ENCODE data around the gene CLPX.
"Not testable (repeated sequence)": the region's sequence is repeated elsewhere in the genome, so short reads cannot be mapped to it uniquely, and the experiment has no call there.

Gene CLPX

DNA sequence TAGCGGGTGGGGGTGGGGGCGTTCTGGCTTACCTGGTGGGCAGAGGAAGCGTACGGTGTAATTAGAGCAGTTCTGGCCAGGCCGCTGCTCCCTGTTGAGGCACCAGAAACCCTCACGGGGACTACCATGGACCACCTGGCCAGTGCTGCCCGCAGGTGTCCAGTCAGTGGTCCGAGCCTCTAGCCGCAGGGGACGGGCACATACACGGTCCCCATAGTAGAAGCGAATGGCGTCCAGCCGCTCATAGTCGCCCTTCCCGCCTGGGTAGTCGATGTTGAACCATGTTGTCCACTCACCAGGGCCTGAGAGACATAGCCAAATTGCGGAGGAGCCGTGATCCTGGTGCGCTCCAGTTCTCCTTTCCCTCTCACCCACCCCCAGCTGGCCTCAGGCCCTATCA is 21.6 kb upstream of the CLPX start:
- no peak for DNase-seq (ENCODE audit: low read depth in 2 of 2)

DNA sequence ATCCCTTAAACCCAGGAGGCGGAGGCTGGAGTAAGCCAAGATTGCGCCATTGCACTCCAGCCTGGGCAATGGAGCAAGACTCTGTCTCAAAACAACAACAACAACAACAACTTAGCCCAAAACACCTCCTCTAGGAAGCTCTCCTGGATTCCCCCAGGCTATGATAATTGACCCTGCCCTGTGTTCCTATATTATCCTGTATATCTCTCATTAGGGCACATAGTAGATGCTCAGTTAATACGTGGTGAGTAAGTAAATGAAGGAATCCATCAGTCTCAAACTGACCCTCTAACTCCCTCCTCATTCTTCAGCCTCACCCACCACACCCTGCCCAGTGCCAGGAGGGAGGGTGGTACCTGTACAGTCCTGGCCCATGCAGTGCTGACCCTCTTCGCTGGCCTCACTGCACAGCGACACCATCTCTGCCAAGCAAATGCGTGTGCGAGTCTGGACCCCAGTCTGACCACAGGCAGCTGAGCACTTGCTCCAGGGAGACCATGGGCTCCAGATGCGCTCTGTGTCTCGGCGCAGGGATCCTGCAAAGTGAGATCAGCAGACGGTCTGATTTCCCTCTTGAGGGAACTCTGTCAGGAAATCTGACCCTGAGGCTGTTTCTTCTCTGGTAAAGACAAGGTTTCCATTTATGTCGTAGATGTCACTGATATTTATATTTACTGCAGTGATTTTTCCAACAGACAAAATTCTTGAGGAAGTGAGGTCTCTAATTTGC is 20.0 kb upstream of the CLPX start:
- DNase-seq (ENCODE audit: low read depth in 2 of 2): no peak

DNA sequence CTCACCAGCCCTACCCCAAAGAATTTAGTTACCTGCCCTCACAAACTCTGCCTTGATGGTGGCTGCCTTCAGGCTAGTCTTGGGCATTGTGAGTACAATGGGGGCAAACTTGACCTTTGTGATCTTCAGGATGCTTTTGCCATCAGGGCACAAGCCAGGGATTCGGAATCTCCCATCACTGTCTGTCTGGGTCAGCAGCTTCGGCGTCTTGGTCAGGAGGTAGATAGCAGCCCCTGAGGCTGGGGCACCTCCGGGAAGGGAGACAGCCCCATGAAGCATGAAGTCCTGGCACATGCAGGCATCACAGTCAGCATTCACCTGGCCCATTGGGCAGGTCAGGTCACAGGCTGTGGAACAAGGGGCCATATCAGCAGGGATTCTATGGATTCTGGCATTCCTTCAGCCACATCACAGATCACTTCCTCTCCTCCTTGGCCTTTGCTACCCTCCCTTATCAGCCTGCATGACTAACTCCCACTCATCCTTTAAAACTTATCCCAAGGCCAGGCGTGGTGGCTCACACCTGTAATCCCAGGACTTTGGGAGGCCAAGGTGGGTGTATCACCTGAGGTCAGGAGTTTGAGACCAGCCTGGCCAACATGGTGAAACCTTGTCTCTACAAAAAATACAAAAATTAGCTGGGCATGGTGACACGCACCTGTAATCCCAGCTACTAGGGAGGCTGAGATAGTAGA is 19.2 kb upstream of the CLPX start:
- DNase-seq (ENCODE audit: low read depth in 2 of 2): no peak

DNA sequence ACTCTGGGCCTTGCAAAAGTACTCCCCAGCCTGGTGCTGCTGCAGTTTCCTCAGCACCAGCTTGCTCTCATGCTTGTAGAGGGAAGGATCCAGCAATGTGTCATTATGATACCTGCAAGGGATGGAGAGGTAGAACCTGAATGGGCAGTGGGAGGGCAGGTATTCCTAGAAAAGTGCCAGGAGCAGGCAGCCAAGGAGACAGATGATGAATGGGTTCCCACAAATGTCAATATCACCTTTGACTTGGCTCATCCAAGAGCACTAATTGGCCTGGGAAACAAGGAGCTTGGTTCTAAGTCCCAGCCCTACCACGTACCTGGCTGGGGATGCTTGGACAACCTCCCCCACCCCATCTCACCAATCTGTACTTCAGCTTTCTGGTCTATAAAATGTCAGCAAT is 16.8 kb upstream of the CLPX start:
- no peak for DNase-seq (ENCODE audit: low read depth in 2 of 2)

DNA sequence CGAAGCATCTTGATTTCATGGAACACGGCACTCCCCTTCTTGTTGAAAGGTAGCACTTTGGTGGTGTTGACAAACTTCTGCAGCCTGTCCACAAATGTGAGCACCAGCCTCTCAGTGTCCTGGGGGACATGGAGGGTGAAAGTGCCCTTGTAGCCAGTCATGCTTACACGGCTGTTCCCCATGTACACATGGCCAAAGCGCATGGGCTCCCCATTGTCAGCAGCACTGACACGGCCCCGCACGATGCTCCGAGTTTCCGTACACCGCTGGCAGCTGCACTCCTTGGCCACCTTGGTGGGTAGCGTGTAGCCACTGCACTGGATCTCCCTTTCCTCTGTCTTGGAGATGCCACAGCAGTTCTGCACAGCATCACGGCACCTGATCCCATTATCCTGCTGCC is 13.4 kb upstream of the CLPX start:
- no peak for DNase-seq (ENCODE audit: low read depth in 2 of 2)

DNA sequence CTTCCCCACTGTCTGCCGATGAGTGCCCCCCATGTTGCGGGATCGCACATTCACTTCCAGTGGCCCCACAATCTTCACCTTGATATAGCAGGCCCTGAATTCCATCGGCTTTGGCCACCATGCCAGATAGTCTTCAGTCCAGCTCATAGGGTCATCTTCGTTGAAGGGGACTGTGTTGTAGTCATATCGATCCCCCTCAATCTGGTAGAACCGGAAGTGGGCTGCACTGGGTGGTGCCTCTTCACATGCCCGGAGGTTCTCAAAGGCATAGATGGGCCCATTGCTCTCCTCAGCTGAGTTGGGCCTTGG is 12.1 kb upstream of the CLPX start:
- DNase-seq (ENCODE audit: low read depth in 2 of 2): no peak

DNA sequence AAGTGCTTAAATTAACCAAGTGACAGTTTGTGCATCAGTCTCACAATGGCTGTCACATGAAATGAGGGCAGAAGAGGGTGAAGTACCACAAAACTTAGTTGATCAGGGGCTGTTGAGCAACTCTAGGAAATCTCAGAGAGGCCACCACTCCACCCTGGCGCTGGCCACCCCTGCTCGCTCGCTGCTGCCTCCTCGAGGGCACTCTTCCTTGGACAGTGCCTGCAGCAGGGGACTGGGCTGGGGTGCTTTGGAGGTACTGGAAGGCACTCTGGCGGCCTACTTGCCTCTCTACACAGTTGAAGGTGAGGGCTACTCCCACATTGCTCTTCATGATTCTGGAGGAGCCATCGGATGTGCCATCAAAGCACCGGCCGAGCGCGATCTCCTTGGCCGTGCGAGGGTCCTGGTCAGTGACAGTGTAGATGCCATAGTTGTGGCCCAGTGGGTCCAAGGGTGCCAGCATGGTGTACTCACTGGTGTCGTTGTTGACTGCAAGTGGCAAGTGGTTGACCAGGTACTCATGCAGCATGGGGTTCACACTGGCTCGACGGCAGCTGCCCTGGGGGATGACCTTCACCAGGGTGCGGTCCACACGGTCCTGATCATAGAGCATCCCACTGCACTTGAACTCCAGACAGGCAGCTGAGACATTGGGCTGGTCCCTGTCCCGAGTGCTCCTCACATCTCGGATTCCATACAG is 11.6 kb upstream of the CLPX start:
- DNase-seq (ENCODE audit: low read depth in 2 of 2): no peak

DNA sequence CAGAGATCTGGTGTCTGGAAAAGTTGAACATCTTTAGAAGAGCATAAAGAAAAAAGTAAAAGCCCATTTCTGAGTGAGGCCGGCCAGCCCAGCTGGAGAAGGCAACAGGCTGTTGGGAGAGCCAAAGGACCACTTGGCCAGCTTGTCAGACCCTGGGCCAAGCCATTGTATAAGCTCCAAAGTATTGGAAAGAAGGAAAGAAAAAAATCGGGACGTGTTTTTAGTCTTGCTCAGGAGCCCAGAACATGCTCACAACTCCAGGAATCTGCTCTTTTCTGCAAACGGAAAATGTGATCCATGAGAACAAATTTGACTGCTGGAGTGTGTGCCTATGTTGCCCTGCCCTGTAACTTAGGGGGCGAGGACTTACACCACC is 10.4 kb upstream of the CLPX start:
- no peak for DNase-seq (ENCODE audit: low read depth in 2 of 2)

DNA sequence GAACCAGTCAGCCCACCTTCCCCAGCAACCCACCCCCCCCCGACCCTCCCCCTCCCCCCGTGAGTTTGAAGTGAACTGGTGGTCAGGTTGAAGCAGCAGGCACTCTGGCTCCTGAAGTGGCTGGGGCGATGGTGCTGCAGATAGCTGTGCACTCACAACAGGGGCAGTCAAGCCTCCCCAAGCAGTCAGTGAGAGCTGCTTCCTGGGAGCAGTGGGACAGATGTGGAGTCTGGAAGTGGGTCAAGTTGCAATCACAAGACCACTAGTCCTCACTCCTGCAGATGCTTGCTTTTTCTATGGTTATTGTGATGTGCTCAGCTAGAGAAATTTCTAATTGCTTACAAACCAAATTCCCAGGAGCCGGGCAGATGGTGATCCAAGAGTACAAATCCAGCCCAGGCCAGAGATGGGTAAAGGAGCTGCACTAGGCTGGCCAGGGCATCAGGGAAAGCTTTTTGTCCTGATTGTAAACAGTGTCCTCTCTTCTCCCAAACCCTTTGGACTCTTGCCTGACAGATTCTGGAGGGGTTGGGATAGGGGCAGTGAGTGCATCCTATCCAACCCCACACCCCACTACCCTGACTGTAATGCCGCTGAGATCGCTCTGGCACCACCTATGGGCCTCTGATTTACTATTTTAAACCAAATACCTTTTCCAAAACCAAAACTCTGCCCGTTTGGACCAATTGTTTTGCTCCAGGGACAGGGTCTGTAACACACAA is 9.8 kb upstream of the CLPX start:
- DNase-seq (ENCODE audit: low read depth in 2 of 2): no peak

DNA sequence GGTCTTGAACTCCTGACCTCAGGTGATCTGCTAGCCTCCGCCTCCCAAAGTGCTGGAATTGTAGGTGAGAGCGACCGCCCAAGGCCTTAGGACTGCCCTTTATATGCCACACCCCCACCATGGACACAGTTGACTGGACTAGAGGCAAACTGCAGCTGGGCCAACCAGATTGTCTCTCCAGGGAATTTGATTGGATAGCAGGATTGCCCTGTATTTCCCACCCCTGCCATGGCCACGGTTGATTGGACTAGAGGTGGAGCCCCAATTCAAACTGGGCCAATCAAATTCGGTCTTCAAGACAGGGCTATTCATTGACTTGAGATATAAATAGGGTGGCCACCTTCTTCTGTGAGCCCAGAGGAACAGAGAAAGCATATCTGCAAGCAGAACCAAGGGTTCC is 6.9 kb upstream of the CLPX start:
- no peak for DNase-seq (ENCODE audit: low read depth in 2 of 2)

DNA sequence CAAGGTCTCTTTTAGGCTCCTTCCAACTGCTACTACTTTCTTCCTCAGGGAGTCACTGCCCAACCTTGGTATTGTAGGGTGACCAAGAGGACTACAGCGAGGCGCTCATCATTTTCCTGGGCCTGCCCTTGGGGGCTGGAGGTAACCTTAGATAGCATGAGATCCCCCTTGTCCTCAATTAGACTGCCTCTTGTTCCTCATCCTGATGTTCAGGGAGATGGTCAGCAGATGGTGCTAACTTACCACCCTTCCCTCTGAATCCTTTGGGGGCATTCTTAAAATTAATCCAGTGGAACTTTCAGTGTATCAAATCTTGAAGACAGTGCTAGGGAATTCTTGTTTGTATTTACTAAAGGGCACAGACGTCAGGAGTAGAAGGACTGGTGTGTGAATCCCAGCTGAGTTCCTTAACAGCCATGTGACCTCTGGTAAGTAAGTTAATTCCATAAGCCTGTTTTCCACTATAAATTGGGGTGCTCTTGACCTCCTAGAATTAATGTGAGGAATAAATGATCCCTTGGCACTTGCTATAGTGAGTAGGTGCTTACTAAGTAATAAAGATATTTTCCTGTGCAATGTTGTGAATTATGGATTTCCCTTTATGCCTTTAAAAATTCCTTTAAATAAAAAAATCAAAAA is 4.1 kb upstream of the CLPX start:
- no peak for DNase-seq (ENCODE audit: low read depth in 2 of 2)

DNA sequence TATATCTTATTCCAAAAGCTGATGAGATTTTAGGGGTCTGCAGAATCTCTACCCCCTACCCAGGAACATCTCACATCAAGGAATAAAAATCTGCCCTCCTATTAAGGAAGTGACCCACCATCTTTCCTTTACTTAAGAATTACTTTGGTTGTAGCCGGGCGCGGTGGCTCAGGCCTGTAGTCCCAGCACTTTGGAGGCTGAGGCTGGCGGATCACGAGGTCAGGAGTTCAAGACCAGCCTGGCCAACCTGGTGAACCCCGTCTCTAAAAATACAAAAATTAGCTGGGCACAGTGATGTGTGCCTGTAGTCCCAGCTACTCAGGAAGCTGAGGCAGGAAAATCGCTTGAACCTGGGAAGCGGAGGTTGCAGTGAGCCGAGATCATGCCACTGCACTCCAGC is 3.3 kb upstream of the CLPX start:
- DNase-seq (ENCODE audit: low read depth in 2 of 2): not testable (repeated sequence)

DNA sequence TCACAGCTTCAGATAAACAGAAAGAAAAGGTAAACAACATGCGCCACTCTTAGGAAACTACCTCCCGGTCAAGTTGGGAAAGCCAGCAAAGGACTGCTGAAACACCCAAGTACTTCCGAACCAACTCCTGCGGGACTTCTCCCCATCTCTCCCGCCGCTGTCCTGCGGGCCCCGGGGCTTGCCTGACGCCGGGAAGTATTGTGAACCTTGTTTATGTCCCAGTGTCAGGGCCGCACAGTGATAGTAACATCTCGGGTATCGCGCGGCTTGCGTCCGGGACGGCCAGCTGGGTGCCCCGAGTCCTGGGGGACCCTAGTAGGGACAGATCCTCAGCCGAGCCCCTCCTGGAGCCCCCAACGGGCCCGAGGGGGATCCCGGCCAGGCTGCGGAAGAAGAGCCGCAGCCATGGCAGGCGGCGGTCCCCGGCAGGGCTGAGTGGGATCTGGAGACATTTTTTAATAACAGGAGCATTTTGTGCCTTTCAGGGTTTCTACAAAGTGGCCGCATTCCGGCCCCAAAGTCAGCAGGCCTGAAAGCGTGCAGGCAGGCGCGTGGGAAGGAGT is 756 bp downstream of the CLPX start:
- no peak for DNase-seq (ENCODE audit: low read depth in 2 of 2)

DNA sequence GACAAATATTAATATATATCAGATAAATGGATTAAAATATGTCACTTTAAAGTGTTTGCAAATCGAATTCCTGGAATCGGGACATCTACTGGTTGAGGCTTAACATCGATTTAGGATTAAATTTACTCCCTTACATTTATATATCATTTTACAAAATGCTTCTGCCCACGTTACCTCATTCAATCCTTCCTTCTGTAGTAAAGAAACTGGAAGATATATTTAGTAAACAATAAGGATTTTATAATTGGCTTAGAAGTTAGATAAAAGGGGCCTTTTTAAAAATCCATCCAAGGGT is 1.3 kb downstream of the CLPX start:
- no peak for DNase-seq (ENCODE audit: low read depth in 2 of 2)

DNA sequence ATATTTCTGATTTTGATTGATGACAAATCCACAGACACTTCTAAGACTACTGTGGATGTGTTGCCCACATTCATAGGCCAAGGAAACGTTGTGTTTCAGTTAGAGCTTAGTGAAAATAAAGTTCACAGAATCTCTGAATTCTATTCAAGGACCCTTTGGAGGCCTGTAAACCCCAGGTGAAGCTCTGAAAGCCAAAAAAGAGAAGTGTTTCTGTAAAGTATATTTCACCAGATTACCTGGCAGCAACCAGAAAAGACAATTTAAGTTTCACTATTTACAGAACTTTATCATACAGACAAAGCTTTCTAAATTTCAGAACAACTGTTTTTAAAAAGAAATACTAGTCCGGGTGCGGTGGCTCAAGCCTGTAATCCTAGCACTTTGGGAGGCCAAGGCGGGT is 2.6 kb downstream of the CLPX start:
- DNase-seq (ENCODE audit: low read depth in 2 of 2): no peak

DNA sequence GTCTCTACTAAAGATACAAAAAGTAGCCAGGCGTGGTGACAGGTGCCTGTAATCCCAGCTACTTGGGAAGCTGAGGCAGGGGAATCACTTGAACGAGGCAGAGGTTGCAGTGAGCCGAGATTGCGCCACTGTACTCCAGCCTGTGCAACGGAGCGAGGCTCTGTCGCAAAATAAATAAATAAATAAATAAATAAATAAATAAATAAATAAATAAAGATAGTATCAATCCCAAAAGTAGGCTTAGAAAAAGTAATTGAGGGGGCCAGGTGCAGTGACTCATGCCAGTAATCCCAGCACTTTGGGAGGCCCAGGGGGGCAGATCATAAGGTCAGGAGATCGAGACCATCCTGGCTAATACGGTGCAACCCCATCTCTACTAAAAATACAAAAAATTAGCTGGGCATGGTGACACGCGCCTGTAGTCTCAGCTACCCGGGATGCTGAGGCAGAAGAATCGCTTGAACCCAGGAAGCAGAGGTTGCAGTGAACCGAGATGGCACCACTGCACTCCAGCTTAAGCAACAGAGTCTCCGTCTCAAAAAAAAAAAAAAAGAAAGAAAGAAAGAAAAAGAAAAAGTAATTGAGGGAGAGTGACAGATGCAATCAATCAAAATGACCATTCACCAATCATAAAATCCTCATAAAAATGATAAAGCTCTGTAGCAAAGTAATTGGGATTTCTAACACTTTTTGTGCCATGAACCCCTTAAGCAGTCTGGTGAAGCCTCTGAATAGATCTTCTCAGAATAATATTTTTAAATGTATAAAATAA is 3.4 kb downstream of the CLPX start:
- DNase-seq (ENCODE audit: low read depth in 2 of 2): not testable (repeated sequence)

DNA sequence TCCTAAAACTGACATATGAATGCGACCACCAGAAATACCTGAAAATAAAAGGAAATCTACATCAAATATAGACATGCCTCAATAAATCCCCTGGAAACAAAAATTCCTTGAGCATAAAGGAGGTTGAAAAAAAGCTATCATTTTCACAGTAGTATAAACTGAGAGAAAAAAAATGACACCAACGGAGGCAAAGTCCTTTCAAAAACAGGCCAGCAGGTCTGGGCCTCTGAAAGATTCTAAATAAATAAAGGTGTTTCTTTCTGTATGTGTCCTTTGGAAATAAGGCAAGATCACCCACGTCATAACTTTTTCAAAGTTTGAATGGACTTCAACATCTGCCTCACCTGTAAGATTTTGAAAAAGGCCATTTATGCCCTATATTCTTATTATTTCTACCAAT is 5.0 kb downstream of the CLPX start:
- DNase-seq (ENCODE audit: low read depth in 2 of 2): no peak

DNA sequence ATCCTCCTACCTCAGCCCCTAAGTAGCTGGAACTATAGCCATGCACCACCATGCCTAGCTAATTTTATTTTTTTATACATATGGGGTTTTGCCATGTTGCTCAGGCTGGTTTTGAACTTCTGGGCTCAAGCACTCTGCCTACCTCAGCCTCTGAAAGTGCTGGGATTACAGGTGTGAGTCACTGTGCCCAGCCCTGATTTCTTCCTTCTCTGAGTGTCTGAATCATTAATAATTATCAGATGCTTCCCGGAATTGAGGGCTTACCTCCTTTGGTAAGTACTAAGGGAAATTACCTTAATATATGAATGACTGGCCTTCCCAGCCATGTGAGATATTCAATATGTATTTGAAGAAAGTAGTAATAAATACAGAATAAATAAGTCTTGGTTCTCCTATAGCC is 7.2 kb downstream of the CLPX start:
- no peak for DNase-seq (ENCODE audit: low read depth in 2 of 2)

DNA sequence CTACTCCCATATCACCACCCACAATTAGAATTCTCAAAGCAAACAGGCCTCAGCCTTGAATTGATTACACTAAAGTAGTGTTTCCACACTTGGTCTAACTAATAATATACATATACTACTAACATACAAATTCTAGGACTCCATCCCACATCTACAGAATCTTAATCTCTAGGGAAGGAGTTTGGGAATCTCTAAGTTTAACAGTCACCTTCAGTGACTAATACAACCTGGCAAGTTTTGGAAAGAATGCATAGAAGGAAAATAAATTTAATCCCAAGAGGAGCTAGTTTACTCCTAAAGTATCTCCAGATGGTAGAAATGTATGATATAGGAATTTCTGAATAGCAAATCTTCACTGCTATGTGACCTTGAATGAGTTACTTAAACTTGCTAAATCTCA is 9.1 kb downstream of the CLPX start:
- DNase-seq (ENCODE audit: low read depth in 2 of 2): no peak

DNA sequence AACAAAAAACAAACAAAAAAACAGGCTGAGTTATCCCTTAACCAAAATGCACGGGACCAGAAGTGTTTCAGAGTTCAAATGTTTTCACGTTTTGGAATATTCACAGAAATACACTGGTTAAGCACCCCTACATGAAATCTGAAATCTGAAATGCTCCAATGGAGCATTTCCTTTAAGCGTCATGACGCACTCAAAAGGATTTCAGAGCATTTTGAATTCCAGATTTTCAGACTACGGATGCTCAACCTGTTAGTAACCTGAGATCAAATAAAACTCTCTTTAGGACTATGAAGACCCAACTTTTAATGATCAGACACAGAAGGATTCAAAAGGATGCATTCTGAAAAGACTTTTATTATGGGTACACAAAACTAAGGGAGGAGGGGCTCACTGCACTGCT is 9.6 kb downstream of the CLPX start:
- DNase-seq (ENCODE audit: low read depth in 2 of 2): no peak

DNA sequence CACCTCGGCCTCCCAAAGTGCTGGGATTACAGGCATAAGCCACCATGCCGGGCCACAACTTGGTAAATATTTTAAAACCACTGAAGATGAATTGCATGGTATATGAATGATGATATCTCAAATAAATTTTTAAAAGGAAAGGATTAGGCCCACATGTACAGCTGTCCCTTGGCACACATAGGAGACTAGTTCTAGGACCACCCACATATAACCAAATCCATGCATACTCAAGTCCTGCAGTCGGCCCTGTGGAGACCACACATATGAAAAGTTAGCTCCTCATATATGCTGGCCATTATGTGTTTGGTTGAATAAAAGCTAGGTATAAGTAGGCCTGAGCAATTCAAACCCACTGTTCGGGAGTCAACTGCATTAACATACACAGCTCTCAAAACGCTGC is 10.6 kb downstream of the CLPX start:
- DNase-seq (ENCODE audit: low read depth in 2 of 2): no peak

All from stimulated activated CD8-positive, alpha-beta memory T cell treated with anti-CD3 and anti-CD28 coated beads, Interleukin-2, amount 100 ng/mL, for 1 hour (primary cell).